HG03039 (cell line): Measurements from ENCODE around the gene ENGASE.

Source experiments
- ATAC-seq: cut with Tn5 transposase; IDR thresholded peaks from one replicate; pipeline ENCODE4 v1.9.1; 2021; ENCODE audit warnings: mild to moderate bottlenecking, moderate library complexity; ENCODE audit not compliant: unreplicated experiment

ENGASE gene

GRCh38 chr17:79038545-79039135 is 36.0 kb upstream of the ENGASE start:
- ATAC-seq, result no peak

GRCh38 chr17:79039171-79039570 is 35.5 kb upstream of the ENGASE start:
- no peak for ATAC-seq

- no peak for ATAC-seq
Observed at GRCh38 chr17:79039886-79040285, 34.7 kb upstream of the ENGASE start.

- no peak for ATAC-seq
Observed at GRCh38 chr17:79041041-79041570, 33.5 kb upstream of the ENGASE start.

- no peak for ATAC-seq
Observed at GRCh38 chr17:79041723-79042420, 32.8 kb upstream of the ENGASE start.

GRCh38 chr17:79042421-79043190 is 32.0 kb upstream of the ENGASE start:
- ATAC-seq, result no peak

- no peak for ATAC-seq
Observed at GRCh38 chr17:79043191-79043930, 31.3 kb upstream of the ENGASE start.

- ATAC-seq, result no peak
Observed at GRCh38 chr17:79043931-79044320, 30.7 kb upstream of the ENGASE start.

GRCh38 chr17:79044462-79044861 is 30.2 kb upstream of the ENGASE start:
- no peak for ATAC-seq

- ATAC-seq, result no peak
Observed at GRCh38 chr17:79045001-79045729, 29.5 kb upstream of the ENGASE start.

- no peak for ATAC-seq
Observed at GRCh38 chr17:79045842-79046196, 28.8 kb upstream of the ENGASE start.

GRCh38 chr17:79046197-79046915 is 28.3 kb upstream of the ENGASE start:
- no peak for ATAC-seq

- ATAC-seq, result no peak
Observed at GRCh38 chr17:79046916-79047280, 27.7 kb upstream of the ENGASE start.

- ATAC-seq, result no peak
Observed at GRCh38 chr17:79047291-79047920, 27.2 kb upstream of the ENGASE start.

- ATAC-seq, result no peak
Observed at GRCh38 chr17:79047923-79048825, 26.4 kb upstream of the ENGASE start.

- ATAC-seq, result no peak
Observed at GRCh38 chr17:79048826-79049755, 25.5 kb upstream of the ENGASE start.

- ATAC-seq, result no peak
Observed at GRCh38 chr17:79049821-79050220, 24.8 kb upstream of the ENGASE start.
